ENCODE measurements around the gene TXNDC2. TPM values are rescaled to one million over a fixed set of nuclear protein-coding genes. Genes with fewer than 3 reads are reported as not detected.

TXNDC2 gene
- total RNA-seq, 1 donor = 0.36 TPM

GRCh38 chr18:9933865-9934264 lies 48.1 kb downstream of the TXNDC2 start:
- Histone ChIP-seq H3K27ac (ENCODE audit: low read depth, low read length) (no peak overlapping the region), H3K79me2 (ENCODE audit: insufficient read depth, low read length) (peaks cover 95% of the 10 kb centered on the region), H3K4me3 (ENCODE audit: insufficient read depth, low read length) (no peak overlapping the region), H3K36me3 (ENCODE audit: insufficient read depth, low read length) (peaks cover 62% of the 10 kb centered on the region), H3K4me1 (ENCODE audit: insufficient read depth, low read length) (peaks cover 3% of the 10 kb centered on the region), H3K4me2 (ENCODE audit: insufficient read depth, low read length) (no peak overlapping the region), H3K27me3 (ENCODE audit: insufficient read depth, low read length) (no peaks in the 10 kb centered on the region), H2AFZ (ENCODE audit: low read length) (no peak overlapping the region), H4K20me1 (ENCODE audit: insufficient read depth, low read length) (peaks cover 35% of the 10 kb centered on the region), H3K9me3 (ENCODE audit: low read depth, low read length) (no peaks in the 10 kb centered on the region)
- no peak for DNase-seq (ENCODE audit: insufficient read length, low spot score, missing footprints)
- TF ChIP-seq CTCF (IDR thresholded peaks at IDR 0.05; ENCODE audit: extremely low read depth, low read depth, low read length) = no peak

GRCh38 chr18:9934274-9934673 lies 48.5 kb downstream of the TXNDC2 start:
- Histone ChIP-seq H4K20me1 (ENCODE audit: insufficient read depth, low read length) (peaks cover 32% of the 10 kb centered on the region), H3K4me2 (ENCODE audit: insufficient read depth, low read length) (no peak overlapping the region), H2AFZ (ENCODE audit: low read length) (no peak overlapping the region), H3K27me3 (ENCODE audit: insufficient read depth, low read length) (no peaks in the 10 kb centered on the region), H3K79me2 (ENCODE audit: insufficient read depth, low read length) (peaks cover 95% of the 10 kb centered on the region), H3K4me3 (ENCODE audit: insufficient read depth, low read length) (no peak overlapping the region), H3K9me3 (ENCODE audit: low read depth, low read length) (no peaks in the 10 kb centered on the region), H3K27ac (ENCODE audit: low read depth, low read length) (no peak overlapping the region), H3K36me3 (ENCODE audit: insufficient read depth, low read length) (peaks cover 63% of the 10 kb centered on the region), H3K4me1 (ENCODE audit: insufficient read depth, low read length) (peaks cover 3% of the 10 kb centered on the region)
- TF ChIP-seq CTCF (IDR thresholded peaks at IDR 0.05; ENCODE audit: extremely low read depth, low read depth, low read length) = no peak
- DNase-seq (ENCODE audit: insufficient read length, low spot score, missing footprints) = no peak

Small RNA genes within 50 kb of the gene (small RNA-seq; reads per million reads assigned to genes)
- gene RNA5SP449 = not detected
- gene RNA5SP450 = 0.60 reads per million

Other genes with a start within 250 kb of the TXNDC2 start
- 120 and 144 TPM in 2 replicates for gene RAB31, start 177.7 kb upstream of the TXNDC2 start, total RNA-seq
- 277 and 316 TPM in 2 replicates for gene VAPA, start 28.0 kb downstream of the TXNDC2 start, total RNA-seq